Endodermal cell (in vitro differentiated cells): ENCODE results near the gene KIZ. TPM values are rescaled to one million over a fixed set of nuclear protein-coding genes. Genes with fewer than 3 reads are reported as not detected.

Source experiments
- DNase-seq: peaks from one replicate; pipeline ENCODE4 v3.0.0-alpha.2; 2017
- H3K27ac ChIP-seq: 2 replicates; pipeline ENCODE4 v1.5.1; 2013; ENCODE audit warnings: mild to moderate bottlenecking, low read depth, low read length, moderate library complexity
- H3K27me3 ChIP-seq: 2 replicates; pipeline ENCODE4 v1.6.1; 2013; ENCODE audit warnings: mild to moderate bottlenecking, low read length, moderate library complexity; ENCODE audit not compliant: insufficient read depth, control insufficient read depth, poor library complexity, severe bottlenecking
- H3K36me3 ChIP-seq: 2 replicates; pipeline ENCODE4 v1.7.0; 2013; ENCODE audit warnings: mild to moderate bottlenecking, low read length, moderate library complexity; ENCODE audit not compliant: control insufficient read depth, insufficient read depth
- H3K4me1 ChIP-seq: one replicate; pipeline ENCODE4 v1.7.0; 2013; ENCODE audit warnings: low read length; ENCODE audit not compliant: control insufficient read depth, insufficient read depth
- H3K4me3 ChIP-seq: 2 replicates; pipeline ENCODE4 v1.5.1; 2013; ENCODE audit warnings: mild to moderate bottlenecking, low read length, moderate library complexity
- H3K9ac ChIP-seq: 2 replicates; pipeline ENCODE4 v1.6.1; 2013; ENCODE audit warnings: mild to moderate bottlenecking, low read length, moderate library complexity; ENCODE audit not compliant: poor library complexity, severe bottlenecking; ENCODE audit errors: extremely low read depth
- H3K9me3 ChIP-seq: 2 replicates; pipeline ENCODE4 v1.6.1; 2013; ENCODE audit warnings: mild to moderate bottlenecking, low read length, moderate library complexity; ENCODE audit not compliant: control insufficient read depth
- H3K27ac Mint-ChIP-seq: 2 replicates; pipeline ENCODE4 v1.8.0; 2020; ENCODE audit warnings: mixed read lengths
- H3K27me3 Mint-ChIP-seq: 2 replicates; pipeline ENCODE4 v1.8.0; 2021; ENCODE audit warnings: mild to moderate bottlenecking, mixed read lengths; ENCODE audit not compliant: insufficient read depth
- H3K36me3 Mint-ChIP-seq: 2 replicates; pipeline ENCODE4 v1.8.0; 2020; ENCODE audit warnings: low read depth, mixed read lengths
- H3K4me1 Mint-ChIP-seq: 2 replicates; pipeline ENCODE4 v1.8.0; 2020; ENCODE audit warnings: mixed read lengths
- H3K4me3 Mint-ChIP-seq: 2 replicates; pipeline ENCODE4 v1.8.0; 2020; ENCODE audit warnings: mild to moderate bottlenecking, moderate library complexity, mixed read lengths
- H3K9me3 Mint-ChIP-seq: 2 replicates; pipeline ENCODE4 v1.8.0; 2020; ENCODE audit warnings: mild to moderate bottlenecking, mixed read lengths
- WGBS, 2 experiments: methylation state at CpG; one replicate each; pipeline versions ENCODE4 v1.1.5 to v1.1.7; 2013; ENCODE audit warnings: missing lambda C conversion rate in 2 of 2, mixed read lengths in 1 of 2; ENCODE audit not compliant: insufficient coverage in 1 of 2, insufficient read length in 1 of 2; 5-methylcytosine and 5-hydroxymethylcytosine counted together
- total RNA-seq, 2 donors: library from RNA; stranded (reverse); fragmentation: NEBNext Ultra II Directional in 1 of 2; extraction: Animal tissue kit (Norgen Biotek cat#: 25700) in 1 of 2; gene quantifications; 2 replicates in 1 of 2; 3 replicates in 1 of 2; pipeline ENCODE4 v1.2.1, GENCODE V29; 2021
- TF ChIP-seq, protein P1 (sequence below): fragments of 200-600 bp; sonication (generic); conservative IDR thresholded peaks from 2 replicates; pipeline ENCODE4 v1.5.0; 2021; ENCODE audit warnings: antibody characterized with exemption, mild to moderate bottlenecking

The KIZ gene
- total RNA-seq, 2 donors from 2014 or later, result 50.3 to 50.8 TPM

DNA sequence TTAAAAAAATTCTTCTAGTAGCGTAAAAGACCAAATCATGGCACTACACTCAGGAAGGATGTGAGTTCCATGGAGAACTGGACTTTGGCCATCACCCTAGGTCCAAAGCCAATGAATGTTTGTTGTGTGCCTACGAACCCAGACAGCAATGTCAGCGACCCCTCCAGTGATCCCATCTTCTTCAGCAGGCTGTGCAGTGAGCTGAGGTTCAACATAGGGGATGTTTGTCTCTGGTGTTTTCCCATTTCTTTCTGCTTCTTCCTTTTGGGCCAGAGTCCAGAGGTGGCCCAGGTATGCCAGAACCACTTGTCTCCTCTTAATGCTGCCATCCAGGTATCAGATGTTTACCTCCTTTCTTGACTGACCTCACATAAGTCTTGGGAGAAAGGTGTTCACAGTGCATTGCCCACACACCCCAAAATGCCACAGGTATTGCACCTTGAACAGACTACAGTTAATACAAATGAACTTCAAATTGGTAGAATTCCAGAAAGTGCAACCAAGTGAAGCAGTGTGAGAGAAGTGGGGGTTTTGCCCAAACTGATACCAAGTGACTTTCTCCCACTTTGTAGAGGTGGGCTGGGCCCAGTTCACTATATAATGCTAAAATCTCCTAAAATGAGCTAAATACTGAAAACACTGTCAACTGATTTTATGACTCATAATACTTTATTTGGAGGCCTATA, 14.1 kb downstream of the KIZ start:
- no peak overlapping the region for H3K27ac Mint-ChIP-seq
- Histone ChIP-seq H3K4me1 (no peaks in the 10 kb centered on the region), H3K27me3 (no peaks in the 10 kb centered on the region), H3K9me3 (no peaks in the 10 kb centered on the region), H3K9ac (no peak overlapping the region), H3K4me3 (no peak overlapping the region), H3K27ac (no peak overlapping the region), H3K36me3 (peaks cover 21% of the 10 kb centered on the region)
- no peak for DNase-seq
- no peak overlapping the region for H3K4me3 Mint-ChIP-seq
- 60 to 92% methylated on average over 2 to 3 of the region's 3 CpGs for WGBS, 2 experiments
- no peaks in the 10 kb centered on the region for H3K4me1 Mint-ChIP-seq
- no peaks in the 10 kb centered on the region for H3K27me3 Mint-ChIP-seq
- no peaks in the 10 kb centered on the region for H3K9me3 Mint-ChIP-seq
- TF ChIP-seq, protein P1, sequence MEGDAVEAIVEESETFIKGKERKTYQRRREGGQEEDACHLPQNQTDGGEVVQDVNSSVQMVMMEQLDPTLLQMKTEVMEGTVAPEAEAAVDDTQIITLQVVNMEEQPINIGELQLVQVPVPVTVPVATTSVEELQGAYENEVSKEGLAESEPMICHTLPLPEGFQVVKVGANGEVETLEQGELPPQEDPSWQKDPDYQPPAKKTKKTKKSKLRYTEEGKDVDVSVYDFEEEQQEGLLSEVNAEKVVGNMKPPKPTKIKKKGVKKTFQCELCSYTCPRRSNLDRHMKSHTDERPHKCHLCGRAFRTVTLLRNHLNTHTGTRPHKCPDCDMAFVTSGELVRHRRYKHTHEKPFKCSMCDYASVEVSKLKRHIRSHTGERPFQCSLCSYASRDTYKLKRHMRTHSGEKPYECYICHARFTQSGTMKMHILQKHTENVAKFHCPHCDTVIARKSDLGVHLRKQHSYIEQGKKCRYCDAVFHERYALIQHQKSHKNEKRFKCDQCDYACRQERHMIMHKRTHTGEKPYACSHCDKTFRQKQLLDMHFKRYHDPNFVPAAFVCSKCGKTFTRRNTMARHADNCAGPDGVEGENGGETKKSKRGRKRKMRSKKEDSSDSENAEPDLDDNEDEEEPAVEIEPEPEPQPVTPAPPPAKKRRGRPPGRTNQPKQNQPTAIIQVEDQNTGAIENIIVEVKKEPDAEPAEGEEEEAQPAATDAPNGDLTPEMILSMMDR, result no peak
- peaks cover 37% of the 10 kb centered on the region for H3K36me3 Mint-ChIP-seq

DNA sequence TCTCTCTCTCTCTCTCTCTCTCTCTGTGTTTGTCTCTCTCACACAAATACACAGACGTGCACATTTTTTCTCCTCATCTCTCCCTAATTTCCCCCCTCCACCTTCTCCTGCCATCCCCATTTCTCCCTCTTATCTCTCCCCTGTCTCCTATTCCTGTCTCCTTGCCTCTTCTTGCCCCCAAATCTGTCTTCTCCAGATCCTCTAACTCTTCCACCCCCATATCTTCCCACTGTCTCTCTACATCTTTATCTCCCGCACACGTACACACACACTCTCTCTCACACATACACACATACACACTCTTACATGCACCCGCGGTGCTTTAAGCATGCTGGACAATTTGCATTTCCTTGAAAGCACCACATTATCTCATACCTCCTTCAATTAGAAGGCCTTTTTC, 15.9 kb downstream of the KIZ start:
- no peak overlapping the region for H3K27ac Mint-ChIP-seq

DNA sequence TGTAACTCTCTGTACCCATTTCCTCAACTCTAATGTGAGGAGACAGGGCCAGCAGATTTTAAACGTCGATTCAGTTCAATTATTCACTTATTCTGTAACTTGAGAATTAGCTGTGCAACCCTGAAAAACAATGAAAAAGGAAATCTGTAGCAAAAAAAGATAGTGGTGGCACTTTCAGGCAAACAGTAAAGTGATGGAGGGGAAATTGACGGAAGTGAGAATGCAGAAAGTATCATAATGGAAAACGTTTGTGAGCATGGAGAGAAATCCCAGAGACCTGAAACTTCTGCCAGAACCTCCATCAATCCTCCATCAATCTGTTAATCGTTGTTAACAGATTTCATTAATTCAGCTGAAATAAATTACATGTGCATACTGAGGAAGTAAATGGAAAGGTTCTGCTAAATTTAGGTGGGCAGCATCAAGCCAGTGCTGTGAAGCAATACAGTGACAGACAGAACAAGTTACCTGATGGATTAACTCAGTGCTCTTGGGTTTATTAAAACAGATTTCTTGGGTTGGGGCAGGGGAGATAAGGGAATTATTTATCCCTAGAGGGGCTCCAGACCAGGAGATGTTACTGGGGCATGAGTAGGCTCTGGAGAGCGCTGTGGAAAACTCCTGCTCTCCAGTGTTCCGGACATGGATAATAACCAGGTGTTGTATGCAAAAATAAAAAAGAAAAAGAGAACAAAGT, 17.5 kb downstream of the KIZ start:
- no peak for DNase-seq
- no peak overlapping the region for H3K27ac Mint-ChIP-seq
- H3K27me3 Mint-ChIP-seq, result no peaks in the 10 kb centered on the region
- Histone ChIP-seq H3K4me1 (no peaks in the 10 kb centered on the region), H3K9ac (no peak overlapping the region), H3K27me3 (no peaks in the 10 kb centered on the region), H3K4me3 (no peak overlapping the region), H3K36me3 (peaks cover 6% of the 10 kb centered on the region), H3K9me3 (no peaks in the 10 kb centered on the region), H3K27ac (no peak overlapping the region)
- TF ChIP-seq, protein P1, result no peak
- H3K36me3 Mint-ChIP-seq, result peaks cover 16% of the 10 kb centered on the region
- no peak overlapping the region for H3K4me3 Mint-ChIP-seq
- no peaks in the 10 kb centered on the region for H3K9me3 Mint-ChIP-seq
- no peaks in the 10 kb centered on the region for H3K4me1 Mint-ChIP-seq
- WGBS, 2 experiments, result 91 to 100% methylated on average over 4 to 7 of the region's 7 CpGs

More for the DNA sequence above, 15.9 kb downstream of the KIZ start:
- H3K27me3 ChIP-seq, result no peaks in the 10 kb centered on the region
- H3K36me3 ChIP-seq, result peaks cover 16% of the 10 kb centered on the region
- H3K4me3 Mint-ChIP-seq, result no peak overlapping the region
- no peak overlapping the region for H3K27ac ChIP-seq
- TF ChIP-seq, protein P1, result no peak
- no peaks in the 10 kb centered on the region for H3K4me1 ChIP-seq
- 88 to 92% methylated on average over 2 to 5 of the region's 5 CpGs for WGBS, 2 experiments
- H3K36me3 Mint-ChIP-seq, result peaks cover 28% of the 10 kb centered on the region
- H3K4me1 Mint-ChIP-seq, result no peaks in the 10 kb centered on the region
- no peak overlapping the region for H3K4me3 ChIP-seq
- no peak for DNase-seq
- no peaks in the 10 kb centered on the region for H3K9me3 ChIP-seq
- H3K27me3 Mint-ChIP-seq, result no peaks in the 10 kb centered on the region
- H3K9me3 Mint-ChIP-seq, result no peaks in the 10 kb centered on the region
- H3K9ac ChIP-seq, result no peak overlapping the region
